Chondrocyte (in vitro differentiated cells): ENCODE data around the gene RNF180. TPM values are rescaled to one million over a fixed set of nuclear protein-coding genes. Genes with fewer than 3 reads are reported as not detected.

Source experiments
- DNase-seq: peaks from one replicate; pipeline ENCODE4 v3.0.0; 2021; ENCODE audit warnings: mixed read lengths, low spot score
- H3K27ac Mint-ChIP-seq: one replicate; pipeline ENCODE4 v1.8.0; 2021; ENCODE audit warnings: mild to moderate bottlenecking, moderate library complexity, mixed read lengths; ENCODE audit not compliant: unreplicated experiment
- H3K27me3 Mint-ChIP-seq: 2 replicates; pipeline ENCODE4 v1.8.0; 2021; ENCODE audit warnings: low read depth, mixed read lengths
- H3K36me3 Mint-ChIP-seq: 2 replicates; pipeline ENCODE4 v1.8.0; 2021; ENCODE audit warnings: low read depth, mixed read lengths
- H3K4me1 Mint-ChIP-seq: 2 replicates; pipeline ENCODE4 v1.8.0; 2021; ENCODE audit warnings: low read depth, mild to moderate bottlenecking, mixed read lengths
- H3K4me3 Mint-ChIP-seq: one replicate; pipeline ENCODE4 v1.8.0; 2021; ENCODE audit warnings: mild to moderate bottlenecking, moderate library complexity, mixed read lengths; ENCODE audit not compliant: unreplicated experiment
- H3K9me3 Mint-ChIP-seq: 2 replicates; pipeline ENCODE4 v1.8.0; 2021; ENCODE audit warnings: low read depth, mixed read lengths
- CTCF ChIP-seq: fragments of 200-600 bp; sonication (generic); IDR thresholded peaks from 2 replicates; pipeline ENCODE4 v1.5.0; 2021; ENCODE audit warnings: antibody characterized with exemption, mild to moderate bottlenecking, moderate library complexity
- long read RNA-seq: library from polyadenylated mRNA; stranded (forward); transcript quantifications from one replicate; pipeline ENCODE4 v2.0.0, GENCODE V29; 2021
- total RNA-seq: library from RNA; stranded (reverse); gene quantifications from 3 replicates; pipeline ENCODE4 v1.2.1, GENCODE V29; 2021

RNF180 gene
- 5.8 to 6.4 TPM (median 6.1 TPM) in 3 replicates for total RNA-seq
- long read RNA-seq, full-length matches to known transcripts: 5 of 7 reads
- long read RNA-seq, partial matches to known transcripts: 0 of 7 reads
- long read RNA-seq, other reads (novel, unspliced or antisense): 2 of 7 reads

- H3K27ac Mint-ChIP-seq: peak within 1 kb of the TSS; percentile 33
- peaks cover 11% of the 10 kb centered on the region for H3K4me1 Mint-ChIP-seq
- peaks cover 29% of the 10 kb centered on the region for H3K27me3 Mint-ChIP-seq
- peak; percentile 88 for DNase-seq
- H3K36me3 Mint-ChIP-seq: no peaks in the 10 kb centered on the region
- TF ChIP-seq CTCF: peak; percentile 14
- H3K9me3 Mint-ChIP-seq: no peaks in the 10 kb centered on the region
- H3K4me3 Mint-ChIP-seq: peak within 1 kb of the TSS; percentile 83
Measured at GRCh38 chr5:64165500-64166200, at the start of gene RNF180. TSS of gene RNF180 (plus strand) at chr5:64165843. CDS start at chr5:64200808, 34,965 bp downstream.

GRCh38 chr5:64125521-64125920 is 40.1 kb upstream of the RNF180 start:
- no peak for DNase-seq
- Mint-ChIP-seq H3K27me3 (peaks cover 7% of the 10 kb centered on the region), H3K4me1 (no peaks in the 10 kb centered on the region), H3K4me3 (no peak overlapping the region), H3K36me3 (no peaks in the 10 kb centered on the region), H3K27ac (no peak overlapping the region), H3K9me3 (no peaks in the 10 kb centered on the region)
- TF ChIP-seq CTCF: no peak

GRCh38 chr5:64126202-64126741 is 39.4 kb upstream of the RNF180 start:
- no peak for DNase-seq
- H3K27me3 Mint-ChIP-seq: peaks cover 4% of the 10 kb centered on the region
- no peaks in the 10 kb centered on the region for H3K4me1 Mint-ChIP-seq
- H3K27ac Mint-ChIP-seq: no peak overlapping the region
- no peaks in the 10 kb centered on the region for H3K36me3 Mint-ChIP-seq
- H3K9me3 Mint-ChIP-seq: no peaks in the 10 kb centered on the region
- no peak overlapping the region for H3K4me3 Mint-ChIP-seq
- no peak for TF ChIP-seq CTCF

GRCh38 chr5:64140018-64140417 is 25.6 kb upstream of the RNF180 start:
- Mint-ChIP-seq H3K4me1 (peaks cover 5% of the 10 kb centered on the region), H3K4me3 (no peak overlapping the region), H3K36me3 (no peaks in the 10 kb centered on the region), H3K9me3 (peaks cover 5% of the 10 kb centered on the region), H3K27ac (no peak overlapping the region), H3K27me3 (peaks cover 28% of the 10 kb centered on the region)
- no peak for TF ChIP-seq CTCF
- DNase-seq: no peak

- Mint-ChIP-seq H3K36me3 (no peaks in the 10 kb centered on the region), H3K9me3 (no peaks in the 10 kb centered on the region), H3K27ac (no peak overlapping the region), H3K27me3 (peaks cover 26% of the 10 kb centered on the region), H3K4me3 (no peak overlapping the region), H3K4me1 (peaks cover 5% of the 10 kb centered on the region)
- TF ChIP-seq CTCF: no peak
- DNase-seq: no peak
Measured at GRCh38 chr5:64144425-64145215, 21.0 kb upstream of the RNF180 start.
